B cell (primary cell): Measurements from ENCODE around the gene FKBP1B.

Source experiments
- EZH2 ChIP-seq: IDR thresholded peaks from 2 replicates; pipeline ENCODE4 v1.6.1; 2012; ENCODE audit warnings: borderline replicate concordance, low read depth, mild to moderate bottlenecking, moderate library complexity, low read length; ENCODE audit not compliant: insufficient read depth, poor library complexity, severe bottlenecking
- TF ChIP-seq, protein P1 (sequence below): fragments of 200-600 bp; IDR thresholded peaks from one replicate; pipeline ENCODE4 v1.8.0; 2022; ENCODE audit warnings: antibody characterized with exemption, mild to moderate bottlenecking

DNA sequence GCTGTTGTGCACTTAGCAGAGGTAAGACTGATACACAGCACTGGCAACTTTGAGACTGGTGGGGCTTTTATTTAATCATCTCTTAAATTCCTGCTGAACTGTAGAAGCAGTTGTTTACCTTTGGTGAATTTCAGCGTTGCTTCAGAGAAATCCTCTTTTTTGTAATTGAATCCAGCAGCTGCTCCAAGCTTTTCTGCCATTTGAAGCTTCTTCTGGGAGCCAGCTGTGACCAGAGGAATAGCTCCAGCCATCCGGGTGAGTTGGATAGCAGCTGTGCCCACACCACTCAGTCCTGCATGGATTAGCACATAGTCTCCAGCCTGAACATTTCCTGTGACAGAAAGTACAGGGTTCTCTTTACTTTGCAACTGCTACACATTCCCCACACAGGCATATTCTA lies 31.2 kb downstream of the FKBP1B start:
- TF ChIP-seq EZH2 = no peak
- TF ChIP-seq, protein P1, sequence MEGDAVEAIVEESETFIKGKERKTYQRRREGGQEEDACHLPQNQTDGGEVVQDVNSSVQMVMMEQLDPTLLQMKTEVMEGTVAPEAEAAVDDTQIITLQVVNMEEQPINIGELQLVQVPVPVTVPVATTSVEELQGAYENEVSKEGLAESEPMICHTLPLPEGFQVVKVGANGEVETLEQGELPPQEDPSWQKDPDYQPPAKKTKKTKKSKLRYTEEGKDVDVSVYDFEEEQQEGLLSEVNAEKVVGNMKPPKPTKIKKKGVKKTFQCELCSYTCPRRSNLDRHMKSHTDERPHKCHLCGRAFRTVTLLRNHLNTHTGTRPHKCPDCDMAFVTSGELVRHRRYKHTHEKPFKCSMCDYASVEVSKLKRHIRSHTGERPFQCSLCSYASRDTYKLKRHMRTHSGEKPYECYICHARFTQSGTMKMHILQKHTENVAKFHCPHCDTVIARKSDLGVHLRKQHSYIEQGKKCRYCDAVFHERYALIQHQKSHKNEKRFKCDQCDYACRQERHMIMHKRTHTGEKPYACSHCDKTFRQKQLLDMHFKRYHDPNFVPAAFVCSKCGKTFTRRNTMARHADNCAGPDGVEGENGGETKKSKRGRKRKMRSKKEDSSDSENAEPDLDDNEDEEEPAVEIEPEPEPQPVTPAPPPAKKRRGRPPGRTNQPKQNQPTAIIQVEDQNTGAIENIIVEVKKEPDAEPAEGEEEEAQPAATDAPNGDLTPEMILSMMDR = no peak
